Lung (tissue), 12 donors: ENCODE measurements around the gene COPA. TPM values are rescaled to one million over a fixed set of nuclear protein-coding genes. Genes with fewer than 3 reads are reported as not detected.
A peak's percentile ranks its signal among the peaks of the same experiment; 100 is the strongest.

Source experiments
- ATAC-seq: fragments of 200-7000 bp; cut with Tn5 transposase; one replicate; pipeline ENCODE4 v1.9.1; 2020; ENCODE audit warnings: moderate number of reproducible peaks; ENCODE audit not compliant: insufficient read depth, low FRiP score
- DNase-seq, 3 donors: peaks; one replicate each; pipeline ENCODE4 v3.0.0-alpha.2; 2013 to 2017
- H3K27ac ChIP-seq, 2 donors: one replicate each; pipeline ENCODE4 v1.5.1; 2013; ENCODE audit warnings: mild to moderate bottlenecking in 2 of 2, moderate library complexity in 2 of 2, control low read depth in 1 of 2, inconsistent platforms in 1 of 2, low read depth in 1 of 2, low read length in 1 of 2
- H3K27me3 ChIP-seq, 3 donors: one replicate each; pipeline ENCODE4 v1.5.1; 2013; ENCODE audit warnings: low read length in 2 of 3; ENCODE audit not compliant: control insufficient read depth in 3 of 3, insufficient read depth in 3 of 3
- H3K36me3 ChIP-seq, 4 donors: one replicate each; pipeline ENCODE4 v1.5.1; 2013; ENCODE audit warnings: low read length in 4 of 4, mild to moderate bottlenecking in 1 of 4, moderate library complexity in 1 of 4; ENCODE audit not compliant: control insufficient read depth in 4 of 4, insufficient read depth in 4 of 4
- H3K4me1 ChIP-seq, 5 donors: one replicate each; pipeline ENCODE4 v1.5.1; 2013; ENCODE audit warnings: low read length in 5 of 5, mild to moderate bottlenecking in 2 of 5, moderate library complexity in 1 of 5; ENCODE audit not compliant: control insufficient read depth in 5 of 5, insufficient read depth in 5 of 5
- H3K4me3 ChIP-seq: one replicate; pipeline ENCODE4 v1.5.1; 2013; ENCODE audit warnings: mild to moderate bottlenecking, control low read depth, moderate library complexity
- H3K9ac ChIP-seq, 2 donors: one replicate each; pipeline ENCODE4 v1.5.1; 2013; ENCODE audit warnings: low read length in 2 of 2, control low read depth in 1 of 2; ENCODE audit not compliant: insufficient read depth in 1 of 2
- H3K9me3 ChIP-seq, 4 donors: one replicate each; pipeline ENCODE4 v1.5.1; 2013; ENCODE audit warnings: low read length in 3 of 4, mild to moderate bottlenecking in 1 of 4, moderate library complexity in 1 of 4; ENCODE audit not compliant: control insufficient read depth in 4 of 4, insufficient read depth in 3 of 4
- WGBS, 2 donors: extraction: QIAGEN DNeasy Blood & Tissue Kit; methylation state at CpG; one replicate each; pipeline ENCODE4 v1.1.7; 2013; 5-methylcytosine and 5-hydroxymethylcytosine counted together
- polyA plus RNA-seq, 2 donors: library from polyadenylated mRNA; stranded (reverse); fragments of 200-250 nt; gene quantifications; one replicate each; pipeline ENCODE4 v1.2.1, GENCODE V29; 2013
- total RNA-seq, 2 donors: library from RNA; depleted of rRNA in 1 of 2; stranded (reverse); fragments of >200 nt in 1 of 2; gene quantifications; one replicate each; pipeline ENCODE4 v1.2.1, GENCODE V29; 2014 to 2021
- TF ChIP-seq, protein P1 (sequence below): IDR thresholded peaks from 2 replicates; pipeline ENCODE4 v1.5.1; 2012; ENCODE audit warnings: mild to moderate bottlenecking; ENCODE audit errors: control extremely low read depth, extremely low read depth
- donor health status: control.
- donor health status: control.
- donor health status: Bipolar disorder and iron deficiency.
- donor health status: healthy.
- donor health status: DM: yes; HTN: yes; CAD: no.

COPA gene
- total and polyA plus RNA-seq, 4 donors: 64.6 to 159 (median 125) TPM

DNA sequence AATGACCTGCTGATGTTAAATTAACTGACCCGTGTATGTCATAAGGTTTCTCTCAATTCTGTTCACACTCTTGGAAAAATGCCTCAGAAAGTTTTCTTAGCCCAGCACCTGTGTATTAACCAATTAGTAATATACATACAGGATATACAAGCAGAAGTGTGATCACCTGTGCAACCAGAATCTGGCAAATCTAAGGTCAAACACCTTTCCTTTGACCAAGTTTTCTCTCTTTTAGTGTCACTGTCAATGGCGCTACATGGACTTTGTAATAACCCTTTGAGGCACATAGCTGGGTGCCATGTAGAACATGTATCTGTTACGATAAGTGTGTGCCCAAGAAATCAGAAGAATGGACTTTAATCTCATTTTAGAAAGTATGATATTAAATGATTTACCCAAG is 1.2 kb upstream of the COPA start:
- no peak for DNase-seq

GRCh38 chr1:160342526-160342925 is 524 bp downstream of the COPA start:
- WGBS, 2 donors: 0% methylated on average over 7 of the region's 7 CpGs
- no peaks in the 10 kb centered on the region for H3K9me3 ChIP-seq
- H3K27me3 ChIP-seq: no peaks in the 10 kb centered on the region
- DNase-seq (peak in 2 of 3 donors; percentile 19 to 51), ATAC-seq (peak; percentile 1)
- peak overlapping the region; percentile 92 for H3K4me3 ChIP-seq
- H3K4me1 ChIP-seq: peaks cover 0 to 25% (median 12%) of the 10 kb centered on the region in 5 donors
- H3K36me3 ChIP-seq: peaks cover 6 to 34% (median 15%) of the 10 kb centered on the region in 4 donors
- H3K27ac ChIP-seq: peak overlapping the region; percentile 75 to 90
- TF ChIP-seq, protein P1, sequence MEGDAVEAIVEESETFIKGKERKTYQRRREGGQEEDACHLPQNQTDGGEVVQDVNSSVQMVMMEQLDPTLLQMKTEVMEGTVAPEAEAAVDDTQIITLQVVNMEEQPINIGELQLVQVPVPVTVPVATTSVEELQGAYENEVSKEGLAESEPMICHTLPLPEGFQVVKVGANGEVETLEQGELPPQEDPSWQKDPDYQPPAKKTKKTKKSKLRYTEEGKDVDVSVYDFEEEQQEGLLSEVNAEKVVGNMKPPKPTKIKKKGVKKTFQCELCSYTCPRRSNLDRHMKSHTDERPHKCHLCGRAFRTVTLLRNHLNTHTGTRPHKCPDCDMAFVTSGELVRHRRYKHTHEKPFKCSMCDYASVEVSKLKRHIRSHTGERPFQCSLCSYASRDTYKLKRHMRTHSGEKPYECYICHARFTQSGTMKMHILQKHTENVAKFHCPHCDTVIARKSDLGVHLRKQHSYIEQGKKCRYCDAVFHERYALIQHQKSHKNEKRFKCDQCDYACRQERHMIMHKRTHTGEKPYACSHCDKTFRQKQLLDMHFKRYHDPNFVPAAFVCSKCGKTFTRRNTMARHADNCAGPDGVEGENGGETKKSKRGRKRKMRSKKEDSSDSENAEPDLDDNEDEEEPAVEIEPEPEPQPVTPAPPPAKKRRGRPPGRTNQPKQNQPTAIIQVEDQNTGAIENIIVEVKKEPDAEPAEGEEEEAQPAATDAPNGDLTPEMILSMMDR: no peak
- H3K9ac ChIP-seq: peak overlapping the region; percentile 94

More for the DNA sequence above, 1.2 kb upstream of the COPA start:
- H3K27me3 ChIP-seq: no peaks in the 10 kb centered on the region
- peak overlapping the region; percentile 91 to 94 for H3K9ac ChIP-seq
- H3K4me1 ChIP-seq: peaks cover 0 to 25% (median 12%) of the 10 kb centered on the region in 5 donors
- no peak overlapping the region for H3K4me3 ChIP-seq
- H3K36me3 ChIP-seq: peaks cover 6 to 25% (median 12%) of the 10 kb centered on the region in 4 donors
- TF ChIP-seq, protein P1: no peak
- H3K9me3 ChIP-seq: no peaks in the 10 kb centered on the region
- H3K27ac ChIP-seq: no peak overlapping the region
- WGBS, 2 donors: 82 to 92% methylated on average over 3 of the region's 3 CpGs
- ATAC-seq: no peak

DNA sequence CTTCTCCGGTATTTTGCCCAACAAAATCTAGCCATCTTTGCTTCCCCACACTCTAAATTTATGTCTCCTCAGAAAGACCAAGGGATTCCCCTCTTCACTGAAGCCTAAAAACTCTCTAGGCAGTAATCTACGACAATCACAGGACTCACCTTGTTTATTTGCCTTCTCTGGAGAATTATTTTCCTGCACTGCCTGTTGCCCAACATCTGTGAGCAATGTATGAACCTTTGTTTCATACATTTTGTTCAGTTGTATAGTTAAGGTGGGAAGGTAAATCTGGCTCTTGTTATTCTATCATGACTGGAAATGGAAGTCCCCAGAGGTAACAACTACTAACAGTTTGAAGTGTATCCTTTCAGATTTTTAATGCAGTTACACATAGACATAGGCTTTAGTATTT is 2.2 kb downstream of the COPA start:
- Histone ChIP-seq H3K4me1 (peaks cover 0 to 25% (median 12%) of the 10 kb centered on the region in 5 donors), H3K4me3 (no peak overlapping the region), H3K27me3 (no peaks in the 10 kb centered on the region), H3K36me3 (peaks cover 9 to 35% (median 15%) of the 10 kb centered on the region in 4 donors), H3K27ac (no peak overlapping the region), H3K9ac (peak overlapping the region; percentile 4 to 52), H3K9me3 (no peaks in the 10 kb centered on the region)
- DNase-seq (no peak), ATAC-seq (no peak)
- 62 to 70% methylated on average over 2 of the region's 2 CpGs for WGBS, 2 donors
- TF ChIP-seq, protein P1: no peak

DNA sequence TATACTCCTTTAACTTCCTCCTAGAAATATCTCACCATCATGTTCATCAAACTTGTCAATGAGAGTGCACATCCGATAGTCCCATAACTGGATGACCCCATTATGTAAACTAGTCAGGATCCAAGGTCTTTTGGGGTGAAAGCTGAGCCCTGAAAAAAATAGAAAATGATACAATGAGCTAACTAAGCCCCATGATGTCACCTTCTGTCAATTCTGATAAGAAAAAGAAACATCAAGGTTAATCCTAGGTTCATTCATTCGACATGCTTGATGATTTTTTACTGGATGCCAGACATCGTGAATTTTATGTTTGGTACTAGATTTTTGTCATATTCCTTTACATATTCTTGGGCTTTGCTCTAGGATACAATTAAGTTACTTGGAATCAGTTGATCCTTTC is 2.9 kb downstream of the COPA start:
- no peak overlapping the region for H3K27ac ChIP-seq
- H3K4me1 ChIP-seq: peaks cover 0 to 25% (median 12%) of the 10 kb centered on the region in 5 donors
- H3K9me3 ChIP-seq: no peaks in the 10 kb centered on the region
- ATAC-seq (no peak), DNase-seq (no peak)
- WGBS, 2 donors: 84 to 90% methylated on average over 3 of the region's 3 CpGs
- H3K27me3 ChIP-seq: no peaks in the 10 kb centered on the region
- H3K36me3 ChIP-seq: peaks cover 9 to 31% (median 14%) of the 10 kb centered on the region in 4 donors
- no peak overlapping the region for H3K9ac ChIP-seq
- TF ChIP-seq, protein P1: no peak
- no peak overlapping the region for H3K4me3 ChIP-seq
